Testis (tissue), 2 donors: ENCODE data around the gene TBCE.

ENCODE experiments used
- POLR2A ChIP-seq: fragments of 450-650 bp; IDR thresholded peaks from one replicate; pipeline ENCODE4 v1.6.1; 2017; ENCODE audit warnings: antibody characterized with exemption, mild to moderate bottlenecking, moderate library complexity
- TF ChIP-seq, protein P1 (sequence below), 3 experiments: fragments of 450-650 bp in 2 of 3; fragments of 200-600 bp in 1 of 3; sonication (generic) in 1 of 3; IDR thresholded peaks; one replicate each; pipeline ENCODE4 v1.5.1; 2016 to 2019; ENCODE audit warnings: antibody characterized with exemption in 3 of 3, mild to moderate bottlenecking in 2 of 3, moderate library complexity in 1 of 3

DNA sequence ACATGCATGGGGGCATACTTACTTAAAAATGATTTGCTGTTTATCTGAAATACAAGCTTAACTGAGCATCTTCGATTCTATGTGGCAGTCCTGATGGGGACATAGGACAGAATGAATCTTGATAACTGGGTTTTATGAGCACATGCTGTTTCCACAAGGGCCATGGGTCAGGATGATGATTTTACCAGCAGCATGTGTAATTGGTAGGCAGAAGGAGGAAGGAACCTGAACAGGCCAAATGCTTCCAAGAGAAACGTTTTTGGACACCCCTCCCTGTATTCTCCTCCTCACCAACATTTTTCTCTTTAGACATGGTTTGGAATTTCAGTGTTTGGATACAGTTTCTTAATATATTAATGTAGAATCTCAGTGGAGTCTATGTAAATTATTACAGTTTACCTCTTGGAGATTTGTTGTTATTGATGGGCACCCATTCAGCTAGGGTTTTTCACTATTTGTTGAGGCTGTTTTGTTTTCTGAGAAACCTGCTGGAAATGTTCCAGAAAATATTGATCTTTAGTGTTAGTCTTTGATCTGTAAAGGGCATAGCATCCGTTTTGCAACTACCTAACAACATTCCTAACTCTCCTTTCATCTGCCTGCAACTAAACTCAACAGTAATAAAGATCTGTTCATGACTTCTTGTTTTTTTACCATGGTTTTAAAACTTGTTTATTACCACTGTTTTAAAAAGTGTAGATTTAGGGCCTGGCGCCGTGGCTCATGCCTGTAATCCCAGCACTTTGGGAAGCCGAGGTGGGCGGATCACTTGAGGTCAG, 42.0 kb downstream of the TBCE start:
- TF ChIP-seq, protein P1, sequence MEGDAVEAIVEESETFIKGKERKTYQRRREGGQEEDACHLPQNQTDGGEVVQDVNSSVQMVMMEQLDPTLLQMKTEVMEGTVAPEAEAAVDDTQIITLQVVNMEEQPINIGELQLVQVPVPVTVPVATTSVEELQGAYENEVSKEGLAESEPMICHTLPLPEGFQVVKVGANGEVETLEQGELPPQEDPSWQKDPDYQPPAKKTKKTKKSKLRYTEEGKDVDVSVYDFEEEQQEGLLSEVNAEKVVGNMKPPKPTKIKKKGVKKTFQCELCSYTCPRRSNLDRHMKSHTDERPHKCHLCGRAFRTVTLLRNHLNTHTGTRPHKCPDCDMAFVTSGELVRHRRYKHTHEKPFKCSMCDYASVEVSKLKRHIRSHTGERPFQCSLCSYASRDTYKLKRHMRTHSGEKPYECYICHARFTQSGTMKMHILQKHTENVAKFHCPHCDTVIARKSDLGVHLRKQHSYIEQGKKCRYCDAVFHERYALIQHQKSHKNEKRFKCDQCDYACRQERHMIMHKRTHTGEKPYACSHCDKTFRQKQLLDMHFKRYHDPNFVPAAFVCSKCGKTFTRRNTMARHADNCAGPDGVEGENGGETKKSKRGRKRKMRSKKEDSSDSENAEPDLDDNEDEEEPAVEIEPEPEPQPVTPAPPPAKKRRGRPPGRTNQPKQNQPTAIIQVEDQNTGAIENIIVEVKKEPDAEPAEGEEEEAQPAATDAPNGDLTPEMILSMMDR (IDR thresholded peaks at IDR 0.05), result no peak
- TF ChIP-seq POLR2A, result no peak
